H1 (cell line): ENCODE measurements around the gene NECAB3. TPM values are rescaled to one million over a fixed set of nuclear protein-coding genes. Genes with fewer than 3 reads are reported as not detected.

Experiments used
- CTCF ChIA-PET: fragments of 300-600 bp; sonication (Branson Sonifier 250); formaldehyde crosslinking; loops from one replicate; lab custom pipeline; 2021; ENCODE audit not compliant: partially characterized antibody; lab: Charles Lee
- POLR2A ChIA-PET: fragments of 300-600 bp; sonication (Branson Sonifier 250); formaldehyde crosslinking; loops from one replicate; lab custom pipeline; 2021; ENCODE audit warnings: inconsistent platforms; ENCODE audit not compliant: partially characterized antibody; lab: Charles Lee
- DNase-seq, 2 experiments: peaks; one replicate each; pipeline versions ENCODE4 v3.0.0 to v3.0.0-alpha.2; 2010 to 2022; ENCODE audit warnings: low spot score in 2 of 2, low read depth in 1 of 2, mixed read lengths in 1 of 2
- FAIRE-seq: peaks from 2 replicates; lab custom pipeline; 2011; peaks lifted over from hg19 to GRCh38; lab: Jason Lieb, UNC
- H2AFZ ChIP-seq: 2 replicates; pipeline ENCODE4 v1.8.1; 2012; ENCODE audit warnings: low read length, inconsistent platforms
- H2AK5ac ChIP-seq: 2 replicates; pipeline ENCODE4 v1.6.1; 2013; ENCODE audit warnings: low read depth, low read length
- H2BK120ac ChIP-seq: replicated peaks from 2 replicates; pipeline ENCODE3; 2013; ENCODE audit warnings: low read depth, low read length, inconsistent platforms
- H2BK12ac ChIP-seq: 2 replicates; pipeline ENCODE4 v1.6.1; 2013; ENCODE audit warnings: low read depth, low read length
- H2BK15ac ChIP-seq: 2 replicates; pipeline ENCODE4 v1.6.1; 2013; ENCODE audit warnings: low read length
- H2BK20ac ChIP-seq: 2 replicates; pipeline ENCODE4 v1.6.1; 2013; ENCODE audit warnings: low read length
- H2BK5ac ChIP-seq: 2 replicates; pipeline ENCODE4 v1.6.1; 2013; ENCODE audit warnings: low read depth, low read length
- H3K14ac ChIP-seq: 2 replicates; pipeline ENCODE4 v1.6.1; 2013; ENCODE audit warnings: inconsistent platforms; ENCODE audit not compliant: insufficient read length
- H3K18ac ChIP-seq: 2 replicates; pipeline ENCODE4 v1.6.1; 2013; ENCODE audit warnings: low read length; ENCODE audit errors: extremely low read depth
- H3K23ac ChIP-seq: 2 replicates; pipeline ENCODE4 v1.6.1; 2013; ENCODE audit warnings: inconsistent platforms; ENCODE audit not compliant: insufficient read length
- H3K23me2 ChIP-seq: 2 replicates; pipeline ENCODE4 v1.6.1; 2013; ENCODE audit warnings: low read depth, low read length
- H3K27ac ChIP-seq: 2 replicates; pipeline ENCODE4 v1.6.1; 2011; ENCODE audit warnings: low read depth, low read length, inconsistent platforms
- H3K27me3 ChIP-seq, 4 experiments: replicated peaks in 1 of 4; 1 replicate in 1 of 4; 2 replicates in 3 of 4; pipeline versions ENCODE4 v1.6.1 to v1.8.1; 2011 to 2013; ENCODE audit warnings: low read length in 3 of 4, mild to moderate bottlenecking in 3 of 4, inconsistent platforms in 2 of 4, mixed read lengths in 2 of 4, moderate library complexity in 1 of 4; ENCODE audit not compliant: control insufficient read depth in 3 of 4, insufficient read depth in 3 of 4; ENCODE audit errors: extremely low read depth in 1 of 4
- H3K36me3 ChIP-seq, 4 experiments: 2 replicates each; pipeline versions ENCODE4 v1.6.1 to v1.8.1; 2011 to 2013; ENCODE audit warnings: mild to moderate bottlenecking in 4 of 4, low read length in 3 of 4, moderate library complexity in 2 of 4, control low read depth in 1 of 4, inconsistent platforms in 1 of 4; ENCODE audit not compliant: insufficient read depth in 4 of 4, control insufficient read depth in 2 of 4
- H3K4ac ChIP-seq: replicated peaks from 2 replicates; pipeline ENCODE3; 2013; ENCODE audit warnings: low read length, low read depth, mixed read lengths, inconsistent platforms; ENCODE audit not compliant: insufficient read length
- H3K4me1 ChIP-seq, 4 experiments: replicated peaks in 1 of 4; 1 replicate in 1 of 4; 2 replicates in 3 of 4; pipeline versions ENCODE4 v1.6.1 to v1.8.1; 2011 to 2013; ENCODE audit warnings: low read length in 3 of 4, inconsistent platforms in 2 of 4, mixed read lengths in 1 of 4; ENCODE audit not compliant: insufficient read depth in 4 of 4, control insufficient read depth in 3 of 4
- H3K4me2 ChIP-seq, 2 experiments: 2 replicates each; pipeline versions ENCODE4 v1.6.1 to v1.8.1; 2011 to 2013; ENCODE audit warnings: low read depth in 2 of 2, low read length in 2 of 2, control low read depth in 1 of 2, inconsistent platforms in 1 of 2, mild to moderate bottlenecking in 1 of 2; ENCODE audit not compliant: insufficient read depth in 1 of 2
- H3K4me3 ChIP-seq, 4 experiments: fragments of 200-600, 300-600 bp in 1 of 4; sonication (generic), shearing (Covaris generic), sonication (Bioruptor Twin) in 1 of 4; 2 replicates each; pipeline versions ENCODE4 v1.5.1 to v1.8.1; 2011 to 2016; ENCODE audit warnings: low read length in 4 of 4, low read depth in 3 of 4, control low read depth in 2 of 4, inconsistent platforms in 2 of 4, mild to moderate bottlenecking in 2 of 4, mixed read lengths in 1 of 4, moderate library complexity in 1 of 4; ENCODE audit not compliant: insufficient read depth in 2 of 4; ENCODE audit errors: extremely low read depth in 1 of 4
- H3K56ac ChIP-seq: replicated peaks from 2 replicates; pipeline ENCODE3; 2013; ENCODE audit warnings: low read depth, mild to moderate bottlenecking, mixed read lengths, low read length, inconsistent platforms; ENCODE audit not compliant: insufficient read length
- H3K79me1 ChIP-seq: 2 replicates; pipeline ENCODE4 v1.6.1; 2013; ENCODE audit warnings: low read depth, low read length, control low read depth
- H3K79me2 ChIP-seq, 2 experiments: 2 replicates each; pipeline versions ENCODE4 v1.6.1 to v1.8.1; 2012 to 2013; ENCODE audit warnings: low read length in 2 of 2, mild to moderate bottlenecking in 2 of 2, inconsistent platforms in 1 of 2; ENCODE audit not compliant: insufficient read depth in 2 of 2, control insufficient read depth in 1 of 2
- H3K9ac ChIP-seq, 4 experiments: replicated peaks in 1 of 4; 1 replicate in 1 of 4; 2 replicates in 3 of 4; pipeline versions ENCODE4 v1.6.1 to v1.8.1; 2011 to 2013; ENCODE audit warnings: low read depth in 3 of 4, low read length in 3 of 4, control low read depth in 2 of 4, mild to moderate bottlenecking in 2 of 4, moderate library complexity in 2 of 4, inconsistent platforms in 1 of 4; ENCODE audit errors: extremely low read depth in 1 of 4
- H3K9me3 ChIP-seq, 2 experiments: 2 replicates each; pipeline versions ENCODE4 v1.6.1 to v1.8.1; 2012 to 2013; ENCODE audit warnings: mild to moderate bottlenecking in 2 of 2, moderate library complexity in 2 of 2, control low read depth in 1 of 2, inconsistent platforms in 1 of 2, low read depth in 1 of 2, low read length in 1 of 2, mixed read lengths in 1 of 2; ENCODE audit not compliant: insufficient read depth in 2 of 2
- H4K20me1 ChIP-seq, 2 experiments: replicated peaks in 1 of 2; 2 replicates each; pipeline versions ENCODE3 to v1.8.1; 2011 to 2013; ENCODE audit warnings: inconsistent platforms in 2 of 2, low read length in 2 of 2, mild to moderate bottlenecking in 1 of 2; ENCODE audit not compliant: insufficient read depth in 2 of 2, control insufficient read depth in 1 of 2
- H4K5ac ChIP-seq: 2 replicates; pipeline ENCODE4 v1.6.1; 2013; ENCODE audit warnings: low read length, low read depth, mixed read lengths, inconsistent platforms; ENCODE audit not compliant: insufficient read length
- H4K8ac ChIP-seq: 2 replicates; pipeline ENCODE4 v1.8.0; 2013; ENCODE audit warnings: mild to moderate bottlenecking, moderate library complexity, low read length, inconsistent platforms; ENCODE audit not compliant: insufficient read depth; ENCODE audit errors: extremely low read depth
- H4K91ac ChIP-seq: replicated peaks from 2 replicates; pipeline ENCODE3; 2013; ENCODE audit warnings: low read length, mixed read lengths, inconsistent platforms; ENCODE audit not compliant: insufficient read length
- JUN ChIP-seq: IDR thresholded peaks from 2 replicates; pipeline ENCODE4 v1.6.1; 2011; ENCODE audit warnings: low read depth, mild to moderate bottlenecking, improper control_type of control experiment, low read length
- POLR2AphosphoS5 ChIP-seq: IDR thresholded peaks from 2 replicates; pipeline ENCODE4 v1.6.1; 2011; ENCODE audit warnings: low read depth, low read length
- SIX5 ChIP-seq: IDR thresholded peaks from 2 replicates; pipeline ENCODE4 v1.6.1; 2011; ENCODE audit warnings: mild to moderate bottlenecking, low read depth, low read length
- SP4 ChIP-seq: IDR thresholded peaks from 2 replicates; pipeline ENCODE4 v1.6.1; 2012; ENCODE audit warnings: low read length, inconsistent platforms
- TEAD4 ChIP-seq: IDR thresholded peaks from 2 replicates; pipeline ENCODE4 v1.6.1; 2012; ENCODE audit warnings: low read depth, low read length, inconsistent platforms, mixed read lengths
- WGBS, 2 experiments: shearing (Covaris generic) in 1 of 2; methylation state at CpG; one replicate each; pipeline versions ENCODE4 v1.1.6 to v1.1.7; 2013 to 2015; ENCODE audit warnings: low lambda C conversion rate in 2 of 2, mixed read lengths in 2 of 2, inconsistent platforms in 1 of 2, low coverage in 1 of 2, missing lambda C conversion rate in 1 of 2; ENCODE audit not compliant: insufficient replicate concordance in 2 of 2, insufficient coverage in 1 of 2, insufficient read length in 1 of 2; ENCODE audit errors: extremely low coverage in 1 of 2, missing lambda C conversion rate in 1 of 2; 5-methylcytosine and 5-hydroxymethylcytosine counted together
- polyA plus RNA-seq, 7 experiments: library from polyadenylated mRNA; depleted of rRNA in 3 of 7; stranded (reverse) in 5 of 7; unstranded in 2 of 7; fragments of >200 nt in 5 of 7; fragments of 200-250 nt in 2 of 7; gene quantifications; 1 replicate in 5 of 7; 2 replicates in 1 of 7; 4 replicates in 1 of 7; pipeline versions ENCODE4 v1.2.1 to v1.2.3, GENCODE V29; 2011 to 2013; ENCODE audit warnings: missing spikeins in 2 of 7, mixed read lengths in 2 of 7
- total RNA-seq: library from RNA; stranded (reverse); fragmentation: NEBNext Ultra II Directional; extraction: Animal tissue kit (Norgen Biotek cat#: 25700); gene quantifications from 2 replicates; pipeline ENCODE4 v1.2.1, GENCODE V29; 2021

Gene NECAB3
- total and polyA plus RNA-seq, 2 of the 8 experiments (the other 6 are each of a cell fraction or from before 2014, with no cell fraction given) = 20.5 to 46.2 TPM

DNA sequence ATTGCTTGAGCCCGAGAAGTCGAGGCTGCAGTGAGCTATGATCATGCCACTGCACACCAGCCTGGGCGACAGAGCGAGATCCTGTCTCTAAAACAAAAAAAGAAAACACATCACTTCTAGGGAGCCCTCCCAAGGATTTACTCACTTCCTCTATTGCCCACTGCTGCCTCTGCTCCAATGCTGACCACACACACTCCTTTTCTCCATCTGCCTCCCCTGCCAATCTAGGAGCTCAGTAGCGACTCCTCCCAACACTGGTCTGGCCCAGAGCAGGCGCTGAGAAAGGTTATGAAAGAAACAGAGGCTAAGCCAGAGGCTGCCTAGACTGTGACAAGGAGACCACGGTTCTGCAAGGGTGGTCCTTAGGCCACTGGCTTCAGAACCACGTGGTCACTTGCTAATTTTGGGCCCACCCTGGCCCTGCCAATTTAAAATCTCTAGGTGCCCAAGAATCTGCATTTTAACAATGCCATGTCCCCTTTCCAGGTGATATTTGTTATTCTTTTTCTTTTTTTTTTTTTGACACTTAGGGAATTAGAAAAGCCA is 13.2 kb upstream of the NECAB3 start:
- no peak overlapping the region for H2BK120ac ChIP-seq
- no peak overlapping the region for H2BK12ac ChIP-seq
- no peak overlapping the region for H3K56ac ChIP-seq
- no peak for FAIRE-seq
- H4K20me1 ChIP-seq = peaks cover 10 to 17% of the 10 kb centered on the region in 2 experiments
- no peak overlapping the region for H2AK5ac ChIP-seq
- peaks cover 4 to 25% (median 15%) of the 10 kb centered on the region in 4 experiments for H3K4me1 ChIP-seq
- WGBS, 2 experiments = 91% methylated on average over 8 of the region's 8 CpGs; no CpG with 5 or more reads in 1 of the 2 experiments
- peaks cover 0 to 4% (median 0%) of the 10 kb centered on the region in 4 experiments; a peak in 1 of 8 replicates for H3K36me3 ChIP-seq
- peaks cover 12% of the 10 kb centered on the region for H3K79me1 ChIP-seq
- H4K8ac ChIP-seq = no peak overlapping the region
- no peak for DNase-seq
- ChIA-PET CTCF (interaction anchor here (1.0 to 1.8 kb wide), 3 partner anchors 14 to 54 kb away, joined by 4 to 5 read pairs (median 5); no protein-coding TSS in a partner anchor), POLR2A (interaction anchor here (0.7 to 2.1 kb wide), 9 partner anchors 9 to 45 kb away, joined by 3 to 6 read pairs (median 4); partner anchors contain the start of genes ACTL10, PXMP4 and ZNF341)
- peak overlapping the region in 1 of 2 experiments; percentile 58; a peak in 1 of 4 replicates for H3K4me2 ChIP-seq
- no peaks in the 10 kb centered on the region for H3K9me3 ChIP-seq
- H2BK15ac ChIP-seq = no peak overlapping the region
- H3K18ac ChIP-seq = no peak overlapping the region
- peaks cover 0 to 9% (median 2%) of the 10 kb centered on the region in 4 experiments; a peak in 4 of 7 replicates for H3K27me3 ChIP-seq
- H2AFZ ChIP-seq = no peak overlapping the region
- no peak overlapping the region for H3K9ac ChIP-seq
- H3K79me2 ChIP-seq = peaks cover 0 to 32% of the 10 kb centered on the region in 2 experiments; a peak in 3 of 4 replicates
- no peak overlapping the region for H3K4ac ChIP-seq
- H3K14ac ChIP-seq = no peak overlapping the region
- no peak overlapping the region for H4K5ac ChIP-seq
- H3K23me2 ChIP-seq = peaks cover 9% of the 10 kb centered on the region
- H2BK5ac ChIP-seq = no peak overlapping the region
- H3K27ac ChIP-seq = no peak overlapping the region
- H3K23ac ChIP-seq = no peak overlapping the region
- TF ChIP-seq SP4 (no peak), TEAD4 (no peak), SIX5 (no peak), POLR2AphosphoS5 (no peak), JUN (no peak)
- H4K91ac ChIP-seq = no peak overlapping the region
- H2BK20ac ChIP-seq = no peak overlapping the region
- H3K4me3 ChIP-seq = no peak overlapping the region
